DOHH2 (cell line): Measurements from ENCODE around the gene FAM20C.

ENCODE experiments used
- H3F3A ChIP-seq: fragments of 200-600 bp; sonication (generic), shearing (Covaris generic); 2 replicates; pipeline ENCODE4 v1.6.0; 2016; ENCODE audit warnings: antibody characterized with exemption, mild to moderate bottlenecking; ENCODE audit not compliant: control insufficient read depth, insufficient read depth
- H3K27ac ChIP-seq: fragments of 200-600 bp; sonication (generic); 2 replicates; pipeline ENCODE4 v1.5.1; 2014; ENCODE audit warnings: low read depth, mild to moderate bottlenecking, low read length, moderate library complexity
- H3K27me3 ChIP-seq: fragments of 200-600 bp; sonication (generic); 2 replicates; pipeline ENCODE4 v1.6.1; 2014; ENCODE audit warnings: mild to moderate bottlenecking, low read length, mixed read lengths; ENCODE audit not compliant: control insufficient read depth
- H3K36me3 ChIP-seq: fragments of 200-600 bp; sonication (generic); 2 replicates; pipeline ENCODE4 v1.6.1; 2014; ENCODE audit warnings: mild to moderate bottlenecking, low read length, moderate library complexity, mixed read lengths; ENCODE audit not compliant: control insufficient read depth
- H3K4me1 ChIP-seq: fragments of 200-600 bp; sonication (generic); 2 replicates; pipeline ENCODE4 v1.6.1; 2014; ENCODE audit warnings: mild to moderate bottlenecking, low read length, mixed read lengths; ENCODE audit not compliant: control insufficient read depth
- H3K4me2 ChIP-seq: fragments of 200-600 bp; sonication (generic); 2 replicates; pipeline ENCODE4 v1.6.0; 2014; ENCODE audit warnings: mild to moderate bottlenecking, low read length, moderate library complexity
- H3K4me3 ChIP-seq: fragments of 200-600 bp; sonication (generic); 2 replicates; pipeline ENCODE4 v1.5.1; 2014; ENCODE audit warnings: mild to moderate bottlenecking, low read length, mixed read lengths
- H3K79me2 ChIP-seq: fragments of 200-600 bp; sonication (generic); 2 replicates; pipeline ENCODE4 v1.6.1; 2014; ENCODE audit warnings: mild to moderate bottlenecking, low read length, mixed read lengths; ENCODE audit not compliant: control insufficient read depth
- H3K9me2 ChIP-seq: fragments of 200-600 bp; sonication (generic); replicated peaks from 2 replicates; pipeline ENCODE4 v1.6.1; 2014; ENCODE audit warnings: mild to moderate bottlenecking, low read length, mixed read lengths; ENCODE audit not compliant: control insufficient read depth
- H3K9me3 ChIP-seq: fragments of 200-600 bp; sonication (generic); 2 replicates; pipeline ENCODE4 v1.6.1; 2014; ENCODE audit warnings: antibody characterized with exemption, low read length, mixed read lengths; ENCODE audit not compliant: control insufficient read depth, insufficient read depth
- H4K20me1 ChIP-seq: fragments of 200-600 bp; sonication (generic); 2 replicates; pipeline ENCODE4 v1.6.0; 2014; ENCODE audit warnings: low read depth, mild to moderate bottlenecking, antibody characterized with exemption, low read length, moderate library complexity; ENCODE audit not compliant: control insufficient read depth, insufficient read depth
- CTCF ChIP-seq: fragments of 200-600 bp; sonication (generic); IDR thresholded peaks from one replicate; pipeline ENCODE4 v1.5.1; 2014; ENCODE audit warnings: antibody characterized with exemption, mild to moderate bottlenecking, low read depth, low read length; ENCODE audit not compliant: poor library complexity, severe bottlenecking
- EZH2phosphoT487 ChIP-seq: fragments of 200-600 bp; sonication (generic); IDR thresholded peaks from 2 replicates; pipeline ENCODE4 v1.6.1; 2017; ENCODE audit warnings: borderline replicate concordance, mild to moderate bottlenecking, antibody characterized with exemption, low read length, moderate library complexity, mixed read lengths

The FAM20C gene

GRCh38 chr7:197413-198335 is 5.3 kb downstream of the FAM20C start:
- no peaks in the 10 kb centered on the region for H3K79me2 ChIP-seq

GRCh38 chr7:199483-200249 is 7.3 kb downstream of the FAM20C start:
- no peak overlapping the region for H3K4me2 ChIP-seq
- no peaks in the 10 kb centered on the region for H3K4me1 ChIP-seq
- H3K36me3 ChIP-seq = no peaks in the 10 kb centered on the region
- H3K27ac ChIP-seq = no peak overlapping the region
- H3F3A ChIP-seq = no peaks in the 10 kb centered on the region
- H3K79me2 ChIP-seq = no peaks in the 10 kb centered on the region
- peaks cover 11% of the 10 kb centered on the region; the same call in 1 of the 2 replicates for H3K9me3 ChIP-seq
- no peaks in the 10 kb centered on the region for H3K9me2 ChIP-seq
- H4K20me1 ChIP-seq = no peaks in the 10 kb centered on the region
- no peaks in the 10 kb centered on the region for H3K27me3 ChIP-seq
- TF ChIP-seq CTCF (no peak), EZH2phosphoT487 (no peak)
- no peak overlapping the region for H3K4me3 ChIP-seq

More at GRCh38 chr7:197413-198335, 5.3 kb downstream of the FAM20C start:
- Histone ChIP-seq H3K9me2 (no peaks in the 10 kb centered on the region), H3K4me2 (no peak overlapping the region), H3K36me3 (no peaks in the 10 kb centered on the region), H3K9me3 (peaks cover 7% of the 10 kb centered on the region; the same call in 1 of the 2 replicates), H3K4me1 (no peaks in the 10 kb centered on the region), H3K27ac (no peak overlapping the region), H4K20me1 (no peaks in the 10 kb centered on the region), H3K27me3 (no peaks in the 10 kb centered on the region), H3K4me3 (no peak overlapping the region), H3F3A (no peaks in the 10 kb centered on the region)
- TF ChIP-seq CTCF (no peak), EZH2phosphoT487 (no peak)

GRCh38 chr7:200290-200689 is 7.9 kb downstream of the FAM20C start:
- peaks cover 11% of the 10 kb centered on the region; the same call in 1 of the 2 replicates for H3K9me3 ChIP-seq
- H3K4me2 ChIP-seq = no peak overlapping the region
- H3K79me2 ChIP-seq = no peaks in the 10 kb centered on the region
- no peaks in the 10 kb centered on the region for H3K36me3 ChIP-seq
- no peak for TF ChIP-seq CTCF
- TF ChIP-seq EZH2phosphoT487 = no peak
- no peaks in the 10 kb centered on the region for H4K20me1 ChIP-seq
- H3K4me1 ChIP-seq = no peaks in the 10 kb centered on the region
- H3F3A ChIP-seq = no peaks in the 10 kb centered on the region
- H3K4me3 ChIP-seq = no peak overlapping the region
- H3K9me2 ChIP-seq = no peaks in the 10 kb centered on the region
- H3K27me3 ChIP-seq = no peaks in the 10 kb centered on the region
- H3K27ac ChIP-seq = no peak overlapping the region
